WTC11 (cell line): ENCODE data around the gene TMEM156. TPM values are rescaled to one million over a fixed set of nuclear protein-coding genes. Genes with fewer than 3 reads are reported as not detected.

ENCODE experiments used
- ATAC-seq: fragments of 200-7000 bp; cut with Tn5 transposase; 2 replicates; pipeline ENCODE4 v1.10.0; 2021; ENCODE audit warnings: mild to moderate bottlenecking, moderate library complexity
- CTCF ChIA-PET: fragments of 300-600 bp; sonication (Branson Sonifier 250); formaldehyde crosslinking; loops from one replicate; lab custom pipeline; 2021; ENCODE audit warnings: antibody characterized with exemption; lab: Charles Lee
- POLR2A ChIA-PET: fragments of 350-600 bp; sonication (Branson Sonifier 250); formaldehyde crosslinking; loops from one replicate; lab custom pipeline; 2021; ENCODE audit warnings: antibody characterized with exemption; lab: Charles Lee
- DNase-seq: peaks from one replicate; pipeline ENCODE4 v3.0.0; 2021; ENCODE audit warnings: low spot score
- H3K27ac Mint-ChIP-seq: 2 replicates; pipeline ENCODE4 v1.8.0; 2021; ENCODE audit warnings: mixed read lengths
- H3K27me3 Mint-ChIP-seq: 2 replicates; pipeline ENCODE4 v1.8.0; 2021; ENCODE audit warnings: low read depth, mild to moderate bottlenecking, moderate library complexity, mixed read lengths
- H3K36me3 Mint-ChIP-seq: 2 replicates; pipeline ENCODE4 v1.8.0; 2021; ENCODE audit warnings: mixed read lengths
- H3K4me1 Mint-ChIP-seq: 2 replicates; pipeline ENCODE4 v1.8.0; 2022; ENCODE audit warnings: mixed read lengths
- H3K4me3 Mint-ChIP-seq: 2 replicates; pipeline ENCODE4 v1.8.0; 2021; ENCODE audit warnings: mild to moderate bottlenecking, moderate library complexity, mixed read lengths
- H3K9me3 Mint-ChIP-seq: 2 replicates; pipeline ENCODE4 v1.8.0; 2021; ENCODE audit warnings: mixed read lengths
- CREB1 ChIP-seq: sonication (generic); formaldehyde crosslinking; IDR thresholded peaks from 2 replicates; pipeline ENCODE4 v1.8.0; 2023; ENCODE audit warnings: mild to moderate bottlenecking, missing genetic modification reagents
- CREM ChIP-seq: sonication (generic); formaldehyde crosslinking; IDR thresholded peaks from 2 replicates; pipeline ENCODE4 v1.8.1; 2022; ENCODE audit warnings: mild to moderate bottlenecking, missing genetic modification reagents, moderate library complexity
- ELF4 ChIP-seq: sonication (generic); formaldehyde crosslinking; IDR thresholded peaks from 2 replicates; pipeline ENCODE4 v1.8.1; 2022; ENCODE audit warnings: low read depth, mild to moderate bottlenecking, moderate library complexity, missing genetic modification reagents
- EMX1 ChIP-seq: fragments of 250-450 bp; sonication (Bioruptor Pico); IDR thresholded peaks from 2 replicates; pipeline ENCODE4 v1.8.0; 2021; ENCODE audit warnings: mild to moderate bottlenecking
- FOXP1 ChIP-seq: sonication (generic); formaldehyde crosslinking; IDR thresholded peaks from 2 replicates; pipeline ENCODE4 v1.8.0; 2022; ENCODE audit warnings: missing genetic modification reagents, mild to moderate bottlenecking, moderate library complexity, borderline replicate concordance
- GABPB1 ChIP-seq: sonication (generic); formaldehyde crosslinking; IDR thresholded peaks from 2 replicates; pipeline ENCODE4 v1.8.1; 2023; ENCODE audit warnings: mild to moderate bottlenecking, missing genetic modification reagents
- HMGA2 ChIP-seq: fragments of 250-450 bp; sonication (Bioruptor Pico); IDR thresholded peaks from 2 replicates; pipeline ENCODE4 v1.4.0; 2021; ENCODE audit warnings: mild to moderate bottlenecking, moderate library complexity
- IRF2 ChIP-seq: sonication (generic); formaldehyde crosslinking; IDR thresholded peaks from 2 replicates; pipeline ENCODE4 v1.8.0; 2022; ENCODE audit warnings: low read depth, missing genetic modification reagents, borderline replicate concordance
- MXD4 ChIP-seq: fragments of 250-450 bp; sonication (Bioruptor Pico); IDR thresholded peaks from 2 replicates; pipeline ENCODE4 v1.8.0; 2021; ENCODE audit warnings: mild to moderate bottlenecking, moderate library complexity, borderline replicate concordance
- NR1H2 ChIP-seq: sonication (generic); formaldehyde crosslinking; IDR thresholded peaks from 2 replicates; pipeline ENCODE4 v1.9.0; 2021; ENCODE audit warnings: mild to moderate bottlenecking, moderate library complexity, missing genetic modification reagents
- NR3C1 ChIP-seq: sonication (generic); formaldehyde crosslinking; conservative IDR thresholded peaks from 2 replicates; pipeline ENCODE4 v1.8.1; 2023; ENCODE audit warnings: low read depth, mild to moderate bottlenecking, missing genetic modification reagents
- PRRX2 ChIP-seq: fragments of 250-450 bp; sonication (Bioruptor Pico); IDR thresholded peaks from 2 replicates; pipeline ENCODE4 v1.8.0; 2021; ENCODE audit warnings: mild to moderate bottlenecking
- ZBTB21 ChIP-seq: sonication (generic); formaldehyde crosslinking; IDR thresholded peaks from 2 replicates; pipeline ENCODE4 v1.8.1; 2023; ENCODE audit warnings: mild to moderate bottlenecking, missing genetic modification reagents, borderline replicate concordance
- ZNF138 ChIP-seq: sonication (generic); formaldehyde crosslinking; conservative IDR thresholded peaks from 2 replicates; pipeline ENCODE4 v1.8.1; 2022; ENCODE audit warnings: mild to moderate bottlenecking, moderate library complexity, missing genetic modification reagents
- ZNF232 ChIP-seq: sonication (generic); formaldehyde crosslinking; IDR thresholded peaks from 2 replicates; pipeline ENCODE4 v1.8.0; 2022; ENCODE audit warnings: mild to moderate bottlenecking, missing genetic modification reagents
- ZNF317 ChIP-seq: sonication (generic); formaldehyde crosslinking; IDR thresholded peaks from 2 replicates; pipeline ENCODE4 v1.8.1; 2023; ENCODE audit warnings: low read depth, mild to moderate bottlenecking, moderate library complexity, missing genetic modification reagents, borderline replicate concordance
- ZNF396 ChIP-seq: fragments of 250-450 bp; sonication (Bioruptor Pico); IDR thresholded peaks from 2 replicates; pipeline ENCODE4 v1.8.0; 2021; ENCODE audit warnings: mild to moderate bottlenecking, moderate library complexity, borderline replicate concordance
- ZNF416 ChIP-seq: fragments of 250-450 bp; sonication (Bioruptor Pico); IDR thresholded peaks from 2 replicates; pipeline ENCODE4 v1.9.0; 2021; ENCODE audit warnings: mild to moderate bottlenecking, inconsistent platforms
- total RNA-seq: library from RNA; stranded (reverse); gene quantifications from 3 replicates; pipeline ENCODE4 v1.2.3, GENCODE V29; 2021
- TF ChIP-seq, protein P1 (sequence below): sonication (generic); formaldehyde crosslinking; conservative IDR thresholded peaks from 2 replicates; pipeline ENCODE4 v1.8.1; 2023; ENCODE audit warnings: mild to moderate bottlenecking, low read depth, missing genetic modification reagents, moderate library complexity
- TF ChIP-seq, protein P2 (sequence below): sonication (generic); formaldehyde crosslinking; IDR thresholded peaks from 2 replicates; pipeline ENCODE4 v1.8.1; 2023; ENCODE audit warnings: mild to moderate bottlenecking, missing genetic modification reagents, moderate library complexity
- TF ChIP-seq, protein P3 (sequence below): sonication (generic); formaldehyde crosslinking; IDR thresholded peaks from 2 replicates; pipeline ENCODE4 v1.8.1; 2022; ENCODE audit warnings: low read depth, missing genetic modification reagents, borderline replicate concordance
- TF ChIP-seq, protein P4 (sequence below): sonication (generic); formaldehyde crosslinking; IDR thresholded peaks from 2 replicates; pipeline ENCODE4 v1.8.1; 2023; ENCODE audit warnings: mild to moderate bottlenecking, missing genetic modification reagents, moderate library complexity

Gene TMEM156
- total RNA-seq, 1 experiment from 2014 or later, result 0.24 TPM

DNA sequence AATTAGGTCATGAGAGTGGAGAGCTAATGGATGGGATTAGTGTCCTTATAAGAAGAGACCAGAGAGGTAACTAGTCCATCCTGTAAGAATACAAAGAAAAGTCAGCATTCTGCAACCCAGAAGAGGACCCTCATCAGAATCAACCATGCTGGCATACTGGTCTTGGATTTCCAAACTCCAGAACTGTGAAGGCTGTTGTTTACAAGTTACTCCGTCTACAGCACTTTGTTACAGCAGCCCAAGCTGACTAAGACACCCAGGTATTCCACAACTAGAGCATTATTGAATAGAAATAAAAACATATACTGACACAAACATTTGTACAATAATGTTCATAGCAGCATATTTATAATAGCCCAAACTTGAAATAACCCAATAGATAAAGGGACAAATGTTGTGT, 9.2 kb downstream of the TMEM156 start:
- Mint-ChIP-seq H3K4me3 (no peak overlapping the region), H3K27ac (no peak overlapping the region), H3K27me3 (no peaks in the 10 kb centered on the region), H3K4me1 (no peaks in the 10 kb centered on the region), H3K36me3 (no peaks in the 10 kb centered on the region), H3K9me3 (peaks cover 9% of the 10 kb centered on the region)
- ChIA-PET POLR2A (no interaction called here), CTCF (no interaction called here)
- ATAC-seq (no peak), DNase-seq (no peak)
- TF ChIP-seq HMGA2 (CRISPR knock-in tag) (no peak), NR3C1 (no peak), ZNF317 (CRISPR knock-in tag) (no peak), ZNF416 (CRISPR knock-in tag) (no peak), CREM (CRISPR knock-in tag) (no peak), NR1H2 (no peak), GABPB1 (CRISPR knock-in tag) (no peak), EMX1 (CRISPR knock-in tag) (no peak), ZNF232 (no peak)
- TF ChIP-seq, protein P1, sequence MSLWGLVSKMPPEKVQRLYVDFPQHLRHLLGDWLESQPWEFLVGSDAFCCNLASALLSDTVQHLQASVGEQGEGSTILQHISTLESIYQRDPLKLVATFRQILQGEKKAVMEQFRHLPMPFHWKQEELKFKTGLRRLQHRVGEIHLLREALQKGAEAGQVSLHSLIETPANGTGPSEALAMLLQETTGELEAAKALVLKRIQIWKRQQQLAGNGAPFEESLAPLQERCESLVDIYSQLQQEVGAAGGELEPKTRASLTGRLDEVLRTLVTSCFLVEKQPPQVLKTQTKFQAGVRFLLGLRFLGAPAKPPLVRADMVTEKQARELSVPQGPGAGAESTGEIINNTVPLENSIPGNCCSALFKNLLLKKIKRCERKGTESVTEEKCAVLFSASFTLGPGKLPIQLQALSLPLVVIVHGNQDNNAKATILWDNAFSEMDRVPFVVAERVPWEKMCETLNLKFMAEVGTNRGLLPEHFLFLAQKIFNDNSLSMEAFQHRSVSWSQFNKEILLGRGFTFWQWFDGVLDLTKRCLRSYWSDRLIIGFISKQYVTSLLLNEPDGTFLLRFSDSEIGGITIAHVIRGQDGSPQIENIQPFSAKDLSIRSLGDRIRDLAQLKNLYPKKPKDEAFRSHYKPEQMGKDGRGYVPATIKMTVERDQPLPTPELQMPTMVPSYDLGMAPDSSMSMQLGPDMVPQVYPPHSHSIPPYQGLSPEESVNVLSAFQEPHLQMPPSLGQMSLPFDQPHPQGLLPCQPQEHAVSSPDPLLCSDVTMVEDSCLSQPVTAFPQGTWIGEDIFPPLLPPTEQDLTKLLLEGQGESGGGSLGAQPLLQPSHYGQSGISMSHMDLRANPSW (CRISPR knock-in tag), result no peak

DNA sequence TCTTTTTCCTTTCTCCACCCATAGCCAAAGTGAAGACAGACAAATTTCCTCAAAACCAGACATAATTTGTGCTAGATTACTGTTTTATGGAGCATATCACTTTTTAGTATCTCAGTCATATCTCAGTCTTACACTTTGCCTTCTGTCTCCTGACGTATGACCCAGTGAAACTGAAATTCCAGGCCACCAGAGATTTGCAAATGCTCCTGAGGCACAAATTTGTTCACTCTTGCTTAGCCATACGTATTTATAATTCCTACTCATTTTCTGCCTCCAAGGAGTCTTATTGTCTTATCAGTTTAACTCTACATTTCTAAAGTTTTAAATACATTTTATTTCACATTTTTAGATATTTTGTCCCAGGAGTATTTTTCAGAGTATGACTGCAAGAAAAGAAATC, 10.0 kb downstream of the TMEM156 start:
- no peak for ATAC-seq
- CTCF ChIA-PET, result no interaction called here
- TF ChIP-seq, protein P2, sequence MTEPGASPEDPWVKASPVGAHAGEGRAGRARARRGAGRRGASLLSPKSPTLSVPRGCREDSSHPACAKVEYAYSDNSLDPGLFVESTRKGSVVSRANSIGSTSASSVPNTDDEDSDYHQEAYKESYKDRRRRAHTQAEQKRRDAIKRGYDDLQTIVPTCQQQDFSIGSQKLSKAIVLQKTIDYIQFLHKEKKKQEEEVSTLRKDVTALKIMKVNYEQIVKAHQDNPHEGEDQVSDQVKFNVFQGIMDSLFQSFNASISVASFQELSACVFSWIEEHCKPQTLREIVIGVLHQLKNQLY (CRISPR knock-in tag), result no peak
- TF ChIP-seq ZBTB21 (no peak), FOXP1 (CRISPR knock-in tag) (no peak), IRF2 (CRISPR knock-in tag) (no peak), ZNF232 (no peak), HMGA2 (CRISPR knock-in tag) (no peak), MXD4 (CRISPR knock-in tag) (no peak), CREB1 (no peak), NR1H2 (no peak), ZNF396 (CRISPR knock-in tag) (no peak), ELF4 (CRISPR knock-in tag) (no peak), PRRX2 (CRISPR knock-in tag) (no peak), ZNF138 (CRISPR knock-in tag) (no peak)
- TF ChIP-seq, protein P3, sequence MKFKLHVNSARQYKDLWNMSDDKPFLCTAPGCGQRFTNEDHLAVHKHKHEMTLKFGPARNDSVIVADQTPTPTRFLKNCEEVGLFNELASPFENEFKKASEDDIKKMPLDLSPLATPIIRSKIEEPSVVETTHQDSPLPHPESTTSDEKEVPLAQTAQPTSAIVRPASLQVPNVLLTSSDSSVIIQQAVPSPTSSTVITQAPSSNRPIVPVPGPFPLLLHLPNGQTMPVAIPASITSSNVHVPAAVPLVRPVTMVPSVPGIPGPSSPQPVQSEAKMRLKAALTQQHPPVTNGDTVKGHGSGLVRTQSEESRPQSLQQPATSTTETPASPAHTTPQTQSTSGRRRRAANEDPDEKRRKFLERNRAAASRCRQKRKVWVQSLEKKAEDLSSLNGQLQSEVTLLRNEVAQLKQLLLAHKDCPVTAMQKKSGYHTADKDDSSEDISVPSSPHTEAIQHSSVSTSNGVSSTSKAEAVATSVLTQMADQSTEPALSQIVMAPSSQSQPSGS (CRISPR knock-in tag), result no peak
- TF ChIP-seq, protein P4, sequence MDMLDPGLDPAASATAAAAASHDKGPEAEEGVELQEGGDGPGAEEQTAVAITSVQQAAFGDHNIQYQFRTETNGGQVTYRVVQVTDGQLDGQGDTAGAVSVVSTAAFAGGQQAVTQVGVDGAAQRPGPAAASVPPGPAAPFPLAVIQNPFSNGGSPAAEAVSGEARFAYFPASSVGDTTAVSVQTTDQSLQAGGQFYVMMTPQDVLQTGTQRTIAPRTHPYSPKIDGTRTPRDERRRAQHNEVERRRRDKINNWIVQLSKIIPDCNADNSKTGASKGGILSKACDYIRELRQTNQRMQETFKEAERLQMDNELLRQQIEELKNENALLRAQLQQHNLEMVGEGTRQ (CRISPR knock-in tag), result no peak
- Mint-ChIP-seq H3K27ac (no peak overlapping the region), H3K9me3 (peaks cover 14% of the 10 kb centered on the region), H3K4me3 (no peak overlapping the region), H3K27me3 (no peaks in the 10 kb centered on the region), H3K4me1 (no peaks in the 10 kb centered on the region), H3K36me3 (no peaks in the 10 kb centered on the region)
- DNase-seq, result no peak
- POLR2A ChIA-PET, result no interaction called here
